Suprapubic skin (tissue), 4 donors: Measurements from ENCODE around the gene CENPE.
"Not testable (repeated sequence)": the region's sequence is repeated elsewhere in the genome, so short reads cannot be mapped to it uniquely, and the experiment has no call there.

Experiments used
- CTCF ChIP-seq, 2 donors: fragments of 200-600 bp in 1 of 2; fragments of 450-650 bp in 1 of 2; sonication (generic) in 1 of 2; IDR thresholded peaks; one replicate each; pipeline ENCODE4 v1.5.1; 2016 to 2019; ENCODE audit warnings: antibody characterized with exemption in 2 of 2, mild to moderate bottlenecking in 1 of 2, moderate library complexity in 1 of 2
- EP300 ChIP-seq: sonication (generic); formaldehyde crosslinking; IDR thresholded peaks from one replicate; pipeline ENCODE4 v1.6.1; 2017; ENCODE audit warnings: antibody characterized with exemption
- POLR2A ChIP-seq, 2 donors: fragments of 450-650 bp; IDR thresholded peaks; one replicate each; pipeline ENCODE4 v1.6.1; 2017; ENCODE audit warnings: antibody characterized with exemption in 2 of 2, mild to moderate bottlenecking in 2 of 2, moderate library complexity in 2 of 2
- POLR2AphosphoS5 ChIP-seq, 3 donors: sonication (generic); formaldehyde crosslinking; IDR thresholded peaks; one replicate each; pipeline ENCODE4 v1.6.1; 2017; ENCODE audit warnings: antibody characterized with exemption in 3 of 3

GRCh38 chr4:103169750-103170149 lies 28.4 kb downstream of the CENPE start:
- not testable (repeated sequence) for TF ChIP-seq CTCF (IDR thresholded peaks at IDR 0.05); POLR2AphosphoS5 (IDR thresholded peaks at IDR 0.05); POLR2A (IDR thresholded peaks at IDR 0.05); EP300
